Forelimb muscle (tissue), 1 donor: Measurements from ENCODE around the gene CBLB. TPM values are rescaled to one million over a fixed set of nuclear protein-coding genes. Genes with fewer than 3 reads are reported as not detected.
A peak's percentile ranks its signal among the peaks of the same experiment; 100 is the strongest.
"Not testable (repeated sequence)": the region's sequence is repeated elsewhere in the genome, so short reads cannot be mapped to it uniquely, and the experiment has no call there.

ENCODE experiments used
- DNase-seq: peaks from one replicate; pipeline ENCODE4 v3.0.0-alpha.2; 2013; ENCODE audit warnings: low read depth
- polyA plus RNA-seq: library from polyadenylated mRNA; unstranded; fragments of 120-200 nt; gene quantifications from one replicate; pipeline ENCODE4 v1.2.1, GENCODE V29; 2013; ENCODE audit not compliant: insufficient read length

The CBLB gene
- polyA plus RNA-seq, 1 donor = 21.0 TPM

DNA sequence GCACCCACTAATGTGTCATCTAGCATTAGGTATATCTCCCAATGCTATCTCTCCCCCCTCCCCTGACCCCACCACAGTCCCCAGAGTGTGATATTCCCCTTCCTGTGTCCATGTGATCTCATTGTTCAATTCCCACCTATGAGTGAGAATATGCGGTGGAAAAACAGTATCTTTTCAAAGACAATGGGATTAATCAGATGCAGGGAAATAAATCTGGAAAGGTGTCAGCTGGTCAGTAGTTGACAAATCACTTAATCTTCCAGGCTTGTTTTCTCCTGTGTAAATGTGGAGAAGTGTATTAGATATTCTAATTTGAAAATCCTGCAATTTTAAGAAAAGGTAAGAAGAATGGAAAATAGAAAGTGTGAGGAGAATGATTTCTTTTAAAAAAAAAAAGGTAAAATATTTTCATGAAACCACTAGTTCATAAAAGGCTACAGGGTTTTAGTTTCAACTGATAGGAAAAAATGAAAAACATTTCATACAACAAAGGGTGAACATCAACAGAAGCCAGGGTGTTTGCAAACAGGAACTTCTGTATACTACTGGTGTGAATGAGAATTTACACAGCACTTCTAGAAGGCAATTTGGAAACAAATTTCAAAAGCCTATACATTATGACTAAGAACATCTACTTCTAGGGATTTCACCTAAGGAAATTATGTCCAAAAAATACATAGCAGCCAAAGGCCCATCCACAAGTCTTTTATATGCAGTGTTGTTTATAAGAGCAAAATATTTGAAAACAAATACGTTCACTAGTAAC, 113.5 kb downstream of the CBLB start:
- no peak for DNase-seq

DNA sequence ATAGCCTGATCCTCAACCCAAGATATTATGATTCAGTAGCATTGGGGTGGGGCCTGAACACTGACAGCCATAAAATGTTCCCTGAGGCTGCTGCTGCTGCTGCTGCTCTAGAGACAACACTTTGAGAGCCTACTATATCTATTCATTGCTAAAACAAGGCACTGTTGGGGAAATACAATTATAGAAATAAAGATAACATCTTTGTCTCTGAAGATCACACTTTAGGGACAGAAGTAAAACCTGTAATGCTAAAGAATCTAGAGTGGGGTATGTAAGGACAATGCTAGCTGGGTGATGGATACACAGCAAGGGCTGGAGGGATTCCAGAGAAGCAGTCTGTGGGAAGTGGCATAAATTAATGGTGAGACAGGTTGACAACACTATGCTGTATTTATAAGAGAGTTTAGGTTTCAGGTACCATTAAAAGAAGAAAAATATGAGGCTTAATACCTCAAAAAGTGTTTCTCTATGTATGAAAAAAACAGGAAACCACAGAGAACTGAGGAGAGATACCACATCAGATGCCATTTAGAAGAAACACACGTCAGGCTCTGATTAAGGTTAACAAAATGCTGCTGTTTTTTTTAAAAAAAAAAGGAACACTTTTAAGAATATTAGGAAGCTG, 115.9 kb downstream of the CBLB start:
- no peak for DNase-seq

DNA sequence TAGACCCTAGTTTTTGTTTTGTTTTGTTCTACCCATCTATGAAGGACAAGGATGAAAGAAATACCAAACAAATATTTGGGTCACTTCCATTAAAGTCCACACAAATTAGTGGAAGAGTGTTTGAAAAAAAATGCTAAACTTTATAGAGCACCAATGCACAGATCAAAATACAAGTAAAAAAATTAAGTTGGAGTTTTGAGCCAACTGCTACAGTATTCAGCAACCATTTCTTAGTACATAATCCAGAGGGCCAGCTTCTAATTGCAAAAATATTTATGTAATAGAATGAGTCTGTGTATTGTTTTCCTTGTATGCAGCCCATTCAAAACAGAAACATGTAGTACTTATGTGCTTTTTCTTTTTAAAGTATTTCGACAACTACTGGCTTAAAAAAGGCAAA, 121.1 kb downstream of the CBLB start:
- no peak for DNase-seq

DNA sequence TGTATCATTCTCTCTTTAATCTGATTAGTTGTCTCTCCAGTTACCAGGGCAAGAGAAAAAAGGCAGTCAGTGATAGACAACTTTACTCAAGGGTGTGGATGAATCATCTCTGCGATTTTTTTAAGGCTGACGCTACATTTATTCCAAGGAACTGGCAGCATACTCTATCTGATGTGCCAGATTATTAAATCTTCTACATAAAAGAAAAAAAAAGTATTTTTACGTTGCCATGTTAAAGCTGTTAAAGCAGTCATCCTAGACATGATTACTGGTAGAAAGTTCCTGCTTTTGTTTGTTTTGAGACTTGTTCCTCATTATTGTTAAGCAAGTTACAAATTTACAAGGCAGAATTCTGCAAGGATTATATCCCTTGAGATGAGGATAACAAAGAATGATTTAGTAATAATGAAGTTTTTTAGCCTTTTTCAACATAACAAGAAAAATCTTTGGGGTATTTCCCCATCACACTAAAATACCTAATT, 121.7 kb downstream of the CBLB start:
- DNase-seq = peak; percentile 63

DNA sequence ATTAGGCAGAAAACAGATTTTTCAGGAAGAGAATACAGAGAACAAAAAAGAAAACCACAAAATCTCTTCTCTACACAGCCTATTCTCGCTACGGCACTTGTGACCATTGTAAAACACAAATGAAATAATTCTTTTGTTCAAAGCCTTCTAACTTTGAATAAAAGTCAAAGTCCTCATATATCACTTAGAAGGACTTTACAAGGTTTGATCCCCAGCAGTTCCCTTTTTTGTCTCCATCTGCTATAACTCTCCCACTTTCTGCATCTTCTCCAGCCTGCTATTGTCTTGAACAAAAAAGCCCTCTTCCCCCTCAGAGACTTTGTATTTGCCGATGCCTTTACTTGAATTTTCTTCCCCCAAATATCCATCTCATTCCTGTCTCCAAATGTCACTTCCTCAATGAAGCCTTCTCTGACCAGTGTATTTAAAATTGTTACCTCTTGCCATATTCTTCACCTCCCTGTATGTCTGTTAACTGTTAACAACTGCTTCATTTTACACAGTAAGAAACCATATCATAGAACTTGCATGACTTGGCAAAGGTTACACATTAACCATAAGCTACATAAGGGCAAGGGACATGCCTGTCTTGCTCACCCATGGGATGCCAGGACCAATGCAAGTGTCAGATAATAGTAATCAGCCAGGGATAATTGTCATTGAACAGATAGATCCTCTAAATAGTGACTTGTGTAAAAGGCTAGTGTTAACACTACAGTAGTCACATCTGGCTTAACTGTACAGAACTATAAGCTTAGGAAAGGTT, 122.4 kb downstream of the CBLB start:
- no peak for DNase-seq

DNA sequence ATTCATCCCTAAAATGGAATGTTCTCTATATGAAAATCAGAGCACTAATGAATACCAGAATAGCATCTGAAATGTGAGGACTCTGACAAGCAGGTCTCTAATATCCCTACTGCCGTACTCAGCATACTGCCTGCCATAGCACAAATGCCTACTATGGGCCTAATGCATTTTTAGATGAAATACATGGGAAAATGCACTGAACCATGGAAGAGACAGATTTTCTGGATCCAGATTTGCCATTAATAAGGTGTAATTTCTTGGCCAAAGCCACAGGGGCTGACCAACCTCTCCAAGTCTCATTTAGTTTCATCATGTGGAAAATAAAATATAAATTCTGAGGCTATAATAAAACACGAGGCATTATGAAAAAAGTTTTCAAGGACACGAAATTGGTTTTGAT, 123.8 kb downstream of the CBLB start:
- no peak for DNase-seq

DNA sequence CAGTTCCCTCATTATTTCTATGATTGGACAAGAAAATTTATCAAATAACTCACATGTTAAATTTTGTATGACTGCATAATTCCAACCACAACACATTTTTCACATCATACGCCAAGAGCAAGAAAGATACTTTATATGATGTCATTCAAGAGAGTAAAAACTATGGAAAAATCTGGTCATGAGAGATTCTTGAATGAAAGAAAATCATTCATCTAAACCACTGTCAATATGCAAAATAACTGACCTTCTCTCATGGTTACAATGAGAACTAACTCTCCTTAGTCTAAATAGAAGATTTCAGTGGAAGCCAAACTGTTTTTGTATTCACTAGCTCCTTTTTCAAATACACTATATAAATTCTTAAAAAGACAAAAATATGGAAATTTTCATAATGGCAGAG, 124.6 kb downstream of the CBLB start:
- DNase-seq = no peak

DNA sequence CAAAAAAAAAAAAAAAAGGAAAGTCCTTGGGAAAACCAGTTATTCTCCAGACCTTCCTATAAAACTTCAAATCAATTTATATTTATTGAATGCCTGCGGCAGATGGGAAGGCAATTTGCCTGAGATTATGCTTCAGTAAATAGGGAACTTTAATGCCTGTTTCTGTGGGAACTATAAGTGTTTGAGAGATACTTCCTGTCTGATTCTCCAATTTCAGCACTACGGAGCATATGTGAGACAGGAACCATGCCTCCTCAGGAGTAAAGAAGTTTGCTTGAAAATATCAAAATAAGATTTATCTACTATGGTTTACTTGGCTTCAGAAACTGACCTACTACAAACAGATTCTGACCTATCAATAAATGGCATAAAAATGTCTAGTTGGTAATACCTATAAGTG, 135.5 kb downstream of the CBLB start:
- no peak for DNase-seq

DNA sequence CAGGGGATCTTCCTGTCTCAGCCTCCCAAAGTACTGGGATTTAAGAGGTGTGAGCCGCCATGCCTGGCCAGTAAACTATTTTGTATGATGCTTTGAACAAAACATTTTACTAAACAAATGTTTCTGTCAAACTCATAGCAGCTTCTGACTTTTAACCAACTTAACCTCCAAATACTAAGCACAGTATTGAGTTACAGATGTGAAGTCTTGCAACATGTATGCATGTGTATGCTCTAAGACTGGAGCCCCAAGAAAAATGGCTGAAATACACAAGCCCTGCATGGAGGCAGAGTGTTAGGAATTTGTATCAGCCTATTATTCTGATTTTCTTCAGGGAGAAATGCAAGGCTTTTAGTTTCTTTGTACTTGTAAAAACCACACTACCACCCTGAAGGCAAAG, 137.1 kb downstream of the CBLB start:
- DNase-seq = no peak

DNA sequence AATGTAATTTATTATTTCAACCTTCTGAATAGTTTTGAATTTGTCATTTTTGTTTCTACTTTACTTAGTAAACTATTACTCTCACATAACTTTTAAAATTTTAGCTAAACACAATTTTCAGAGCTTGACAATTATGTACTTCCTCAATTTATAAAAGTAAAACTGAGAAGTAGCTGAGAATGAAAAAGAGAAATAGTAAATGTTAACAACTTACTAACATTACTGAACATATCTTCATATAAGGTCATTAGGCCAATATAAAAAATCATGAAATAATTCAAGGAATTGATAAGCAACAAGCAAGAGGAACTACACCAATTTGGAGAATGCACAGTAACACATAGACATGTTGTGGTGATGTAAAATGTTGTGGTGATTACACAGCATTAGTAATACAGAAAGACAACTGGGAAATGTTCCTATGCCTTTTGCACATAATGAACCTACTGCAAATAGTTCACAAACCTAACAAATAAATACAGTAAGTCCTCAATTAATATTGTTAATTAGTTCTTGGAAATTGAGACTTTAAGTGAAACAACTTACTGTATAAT, 137.9 kb downstream of the CBLB start:
- DNase-seq = no peak

DNA sequence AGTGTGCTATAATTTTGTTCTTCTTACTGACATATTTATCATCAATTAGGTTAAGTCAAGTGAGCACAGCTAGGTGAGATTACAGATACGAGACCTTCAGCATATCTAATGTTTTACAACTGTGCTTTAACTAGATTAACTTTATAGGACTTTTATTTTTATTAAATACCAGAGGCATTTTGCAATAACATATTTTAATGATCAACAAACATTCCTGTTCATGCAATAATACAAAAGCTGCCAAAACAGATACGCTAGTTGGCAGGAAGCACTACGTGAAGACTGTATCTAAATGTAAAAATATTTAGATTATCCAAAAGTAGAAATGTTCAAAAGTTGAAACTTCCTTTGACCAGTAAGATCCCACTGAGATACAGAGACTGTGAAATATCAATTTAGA, 139.1 kb downstream of the CBLB start:
- DNase-seq = no peak

DNA sequence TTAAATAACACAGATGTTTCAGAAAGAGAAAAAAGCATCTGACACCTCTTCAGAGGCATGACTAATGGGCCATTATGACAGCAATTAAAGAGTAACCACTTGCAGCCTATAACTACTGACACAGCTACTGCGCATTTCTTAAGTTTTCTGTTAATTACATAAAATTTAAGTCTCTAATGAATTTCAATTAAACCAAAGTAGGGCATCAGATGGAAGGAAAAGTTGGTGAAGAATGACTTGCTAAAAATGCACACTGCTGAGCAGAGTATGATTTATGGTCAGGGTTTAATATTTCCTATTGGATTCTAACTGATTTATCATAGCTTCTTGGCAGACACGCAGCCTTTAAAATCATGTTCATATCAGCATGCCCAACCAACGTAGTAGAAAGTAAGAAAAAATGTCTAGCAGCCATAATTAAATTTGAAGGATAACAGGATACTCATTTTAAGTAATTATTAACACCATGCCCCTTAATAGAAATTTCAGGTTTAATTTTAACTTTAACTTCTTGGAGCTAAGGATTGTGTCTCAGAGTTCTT, 140.0 kb downstream of the CBLB start:
- DNase-seq = no peak

DNA sequence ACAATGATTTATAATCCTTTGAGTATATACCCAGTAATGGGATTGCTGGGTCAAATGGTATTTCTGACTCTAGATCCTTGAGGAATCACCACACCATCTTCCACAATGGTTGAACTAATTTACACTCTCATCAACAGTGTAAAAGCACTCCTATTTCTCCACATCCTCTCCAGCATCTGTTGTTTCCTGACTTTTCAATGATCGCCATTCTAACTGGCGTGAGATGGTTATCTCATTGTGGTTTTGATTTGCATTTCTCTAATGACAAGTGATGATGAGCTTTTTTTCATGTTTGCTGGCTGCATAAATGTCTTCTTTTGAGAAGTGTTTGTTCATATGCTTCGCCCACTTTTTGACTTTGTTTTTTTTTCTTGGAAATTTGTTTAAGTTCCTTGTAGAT, 141.8 kb downstream of the CBLB start:
- not testable (repeated sequence) for DNase-seq

DNA sequence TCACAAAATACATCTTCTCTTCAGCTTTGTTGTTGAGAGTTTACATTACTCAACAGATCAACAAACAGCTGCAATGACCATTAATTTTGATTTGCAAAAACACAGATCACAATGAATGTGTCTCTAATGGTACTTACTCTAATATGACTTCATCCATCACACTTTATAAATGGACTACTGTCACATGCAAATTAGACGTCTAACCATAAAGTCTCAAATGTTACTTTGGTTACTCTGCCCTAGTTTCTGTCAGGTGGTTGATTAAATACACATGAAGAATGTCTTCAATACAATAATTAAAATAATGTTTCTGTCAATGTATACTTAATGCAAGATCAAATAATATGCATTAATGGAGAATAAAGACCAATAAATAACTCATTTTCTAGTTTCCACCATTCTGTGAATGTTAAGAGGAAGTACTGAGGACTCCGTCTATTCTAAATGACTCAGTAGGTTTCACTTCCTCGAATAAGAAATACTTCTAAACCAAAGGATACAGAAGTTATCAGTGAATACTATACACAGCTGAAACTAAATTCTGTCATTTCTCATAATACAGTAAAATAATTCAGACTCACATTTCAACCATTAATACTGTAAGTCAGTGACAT, 145.8 kb downstream of the CBLB start:
- DNase-seq = no peak

DNA sequence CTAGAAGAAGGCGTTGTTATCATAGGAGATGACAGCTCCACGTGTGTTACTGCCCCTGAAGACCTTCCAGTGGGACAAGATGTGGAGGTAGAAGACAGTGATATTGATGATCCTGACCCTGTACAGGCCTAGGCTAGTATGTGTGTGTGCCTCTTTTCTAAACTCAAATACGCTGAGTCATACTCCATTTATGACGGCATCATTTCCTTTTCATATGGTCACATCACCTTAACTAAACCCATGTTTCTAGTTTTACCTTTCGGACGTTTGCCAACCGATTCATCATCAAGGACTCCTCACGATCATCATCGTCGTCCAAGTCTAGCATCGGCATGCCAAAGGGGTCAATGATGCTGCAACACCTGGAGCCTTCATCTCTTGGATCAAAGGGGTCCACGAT, 149.0 kb downstream of the CBLB start:
- DNase-seq = no peak

DNA sequence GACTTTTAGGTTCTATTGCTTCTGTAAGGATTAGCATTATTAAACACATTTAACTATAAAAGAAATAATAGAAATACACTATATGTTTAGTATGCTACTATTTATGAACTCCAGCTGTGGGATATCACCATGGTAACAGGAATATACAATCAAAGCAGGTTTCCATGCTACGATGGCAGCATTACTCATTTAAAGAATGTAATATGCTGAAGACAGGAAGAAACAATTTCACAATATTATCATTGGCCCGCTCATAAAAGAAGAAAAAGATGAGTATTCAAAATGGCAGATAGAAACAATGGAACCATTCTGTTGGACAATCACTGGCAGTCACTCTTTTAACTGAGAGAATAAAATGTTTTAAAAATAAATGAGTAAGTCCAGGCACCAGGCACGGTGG, 153.4 kb downstream of the CBLB start:
- no peak for DNase-seq

DNA sequence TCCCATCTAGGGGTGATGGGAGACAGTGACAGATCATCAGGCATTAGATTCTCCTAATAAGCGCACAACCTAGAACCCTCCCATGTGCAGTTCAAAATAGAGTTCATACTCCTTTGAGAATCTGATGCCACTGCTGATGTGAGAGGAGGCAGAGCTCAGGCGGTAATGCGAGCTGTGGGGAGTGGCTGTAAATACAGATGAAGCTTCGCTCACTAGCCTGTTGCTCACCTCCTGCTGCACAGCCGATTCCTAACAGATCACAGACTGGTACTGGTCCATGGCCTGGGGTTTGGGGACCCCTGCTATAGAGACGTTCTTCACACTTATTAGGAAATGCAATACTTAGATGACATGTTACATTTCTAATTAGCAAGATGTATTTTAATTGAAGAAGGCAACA, 154.4 kb downstream of the CBLB start:
- DNase-seq = no peak

DNA sequence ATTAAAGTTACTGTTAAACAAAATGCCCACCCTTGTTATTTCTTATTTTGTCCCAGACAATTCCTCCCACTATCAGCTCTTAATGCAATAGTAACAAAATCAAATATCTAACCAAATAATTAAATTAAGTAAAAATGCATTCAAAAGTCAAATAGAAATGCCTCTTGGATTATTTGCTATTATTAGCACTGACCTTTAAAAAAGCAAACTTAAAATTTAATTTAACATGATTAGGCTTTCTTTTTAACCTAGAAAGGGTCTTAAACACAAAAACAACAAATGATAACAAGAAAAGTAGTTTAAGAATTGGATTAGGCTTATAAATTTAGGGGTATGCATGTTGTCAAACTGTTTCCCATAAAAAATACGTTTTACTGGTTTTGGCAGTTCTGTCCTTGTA, 159.8 kb downstream of the CBLB start:
- no peak for DNase-seq

DNA sequence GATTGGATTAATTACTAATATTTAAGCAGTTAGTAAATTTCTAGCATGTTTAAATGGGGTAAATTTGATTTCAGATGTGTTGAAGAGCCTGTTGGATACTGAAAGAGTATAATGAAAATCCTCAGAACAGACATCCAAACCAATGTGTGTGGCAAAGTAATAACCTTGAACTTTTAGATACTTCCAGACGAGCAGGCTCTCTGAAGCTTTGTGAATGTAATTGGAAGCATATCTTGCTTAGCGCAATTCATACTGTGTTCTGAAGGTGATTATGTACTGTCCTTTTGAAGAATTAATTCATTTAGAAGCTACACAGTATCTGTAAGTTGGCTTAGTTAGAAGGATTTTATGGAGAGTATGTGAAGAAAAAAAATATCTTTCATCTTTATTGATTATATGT, 161.8 kb downstream of the CBLB start:
- no peak for DNase-seq

DNA sequence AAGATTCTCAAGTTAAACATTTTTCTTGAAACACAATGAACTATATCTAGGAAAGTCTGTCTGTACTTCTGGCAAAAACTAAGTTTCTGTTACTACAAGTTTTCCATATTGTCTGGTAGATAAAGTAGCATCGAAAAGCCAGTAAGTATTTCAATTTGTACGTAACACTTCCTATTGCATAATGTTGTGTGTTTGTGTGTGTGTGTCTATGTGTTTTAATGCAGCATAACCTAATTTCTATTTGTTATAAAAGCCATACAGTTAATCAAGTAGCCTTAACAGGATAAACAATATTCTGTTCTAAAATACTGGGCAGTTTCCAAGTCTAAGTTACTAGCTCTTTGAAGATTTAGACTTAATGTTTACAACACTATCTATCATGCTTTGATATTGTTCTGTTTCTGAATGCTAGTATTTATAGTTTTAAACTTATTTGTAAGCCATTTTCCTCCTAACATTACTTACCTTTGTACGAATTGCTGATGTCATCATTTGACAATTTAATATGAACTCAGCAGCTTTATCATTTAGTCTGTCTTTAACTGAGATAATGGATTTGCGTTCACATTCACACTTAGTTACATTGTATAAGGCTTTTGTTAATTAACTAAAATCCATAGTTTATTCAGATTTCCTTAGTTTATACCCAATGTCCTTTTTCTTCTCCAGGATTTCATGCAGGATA, 163.9 kb downstream of the CBLB start:
- DNase-seq = no peak

DNA sequence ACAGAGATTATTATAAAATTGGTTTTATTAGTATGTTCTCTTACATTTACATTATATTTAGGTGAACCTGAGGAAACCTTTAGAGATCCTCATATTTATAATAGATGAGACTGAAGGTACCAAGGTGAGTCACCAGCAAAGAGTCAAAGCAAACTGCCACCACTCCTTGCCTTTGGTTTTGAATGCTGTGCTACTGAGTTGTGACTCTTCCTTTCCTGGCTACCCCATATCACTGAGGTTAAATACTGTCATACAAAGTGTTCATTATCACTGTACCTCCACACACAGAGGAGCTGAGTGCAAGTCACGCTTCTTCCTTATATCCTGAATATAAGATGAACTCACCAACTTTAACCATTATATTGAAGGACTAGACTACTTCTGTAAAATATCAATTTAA, 168.2 kb downstream of the CBLB start:
- no peak for DNase-seq
